WTC11 (cell line): ENCODE data around the gene ZNF804A.

Source experiments
- IRF2 ChIP-seq: sonication (generic); formaldehyde crosslinking; IDR thresholded peaks from 2 replicates; pipeline ENCODE4 v1.8.0; 2022; ENCODE audit warnings: low read depth, missing genetic modification reagents, borderline replicate concordance
- TF ChIP-seq, protein P1 (sequence below): fragments of 200-600 bp; IDR thresholded peaks from 2 replicates; pipeline ENCODE4 v1.8.0; 2022; ENCODE audit warnings: antibody characterized with exemption
- TF ChIP-seq, protein P2 (sequence below): sonication (generic); formaldehyde crosslinking; conservative IDR thresholded peaks from 2 replicates; pipeline ENCODE4 v1.8.1; 2022; ENCODE audit warnings: mild to moderate bottlenecking, missing genetic modification reagents

DNA sequence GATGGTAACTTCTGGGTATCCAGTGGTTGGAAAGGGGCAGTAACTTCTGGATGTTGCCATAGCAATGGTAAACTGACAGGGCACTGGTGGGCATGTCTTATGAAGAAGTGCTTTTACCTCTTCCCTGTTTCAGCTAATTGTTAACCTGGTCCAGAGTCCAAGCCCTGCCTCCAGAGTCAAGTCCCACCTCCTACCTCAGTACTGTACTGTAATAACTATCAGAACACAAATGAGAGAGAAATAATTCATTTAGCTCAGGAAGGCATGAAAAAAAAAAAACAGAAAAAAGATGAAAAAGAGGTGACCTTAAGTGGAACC is 237.0 kb downstream of the ZNF804A start:
- TF ChIP-seq IRF2 (CRISPR knock-in tag) = no peak
- TF ChIP-seq, protein P1, sequence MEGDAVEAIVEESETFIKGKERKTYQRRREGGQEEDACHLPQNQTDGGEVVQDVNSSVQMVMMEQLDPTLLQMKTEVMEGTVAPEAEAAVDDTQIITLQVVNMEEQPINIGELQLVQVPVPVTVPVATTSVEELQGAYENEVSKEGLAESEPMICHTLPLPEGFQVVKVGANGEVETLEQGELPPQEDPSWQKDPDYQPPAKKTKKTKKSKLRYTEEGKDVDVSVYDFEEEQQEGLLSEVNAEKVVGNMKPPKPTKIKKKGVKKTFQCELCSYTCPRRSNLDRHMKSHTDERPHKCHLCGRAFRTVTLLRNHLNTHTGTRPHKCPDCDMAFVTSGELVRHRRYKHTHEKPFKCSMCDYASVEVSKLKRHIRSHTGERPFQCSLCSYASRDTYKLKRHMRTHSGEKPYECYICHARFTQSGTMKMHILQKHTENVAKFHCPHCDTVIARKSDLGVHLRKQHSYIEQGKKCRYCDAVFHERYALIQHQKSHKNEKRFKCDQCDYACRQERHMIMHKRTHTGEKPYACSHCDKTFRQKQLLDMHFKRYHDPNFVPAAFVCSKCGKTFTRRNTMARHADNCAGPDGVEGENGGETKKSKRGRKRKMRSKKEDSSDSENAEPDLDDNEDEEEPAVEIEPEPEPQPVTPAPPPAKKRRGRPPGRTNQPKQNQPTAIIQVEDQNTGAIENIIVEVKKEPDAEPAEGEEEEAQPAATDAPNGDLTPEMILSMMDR = no peak
- TF ChIP-seq, protein P2, sequence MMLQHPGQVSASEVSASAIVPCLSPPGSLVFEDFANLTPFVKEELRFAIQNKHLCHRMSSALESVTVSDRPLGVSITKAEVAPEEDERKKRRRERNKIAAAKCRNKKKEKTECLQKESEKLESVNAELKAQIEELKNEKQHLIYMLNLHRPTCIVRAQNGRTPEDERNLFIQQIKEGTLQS (CRISPR knock-in tag) = no peak
